HL-60 (cell line): Measurements from ENCODE around the gene MDC1.

ENCODE experiments used
- DNase-seq, 2 experiments: peaks; one replicate each; pipeline ENCODE4 v3.0.0-alpha.2; 2010 to 2020; ENCODE audit warnings: low read depth in 1 of 2, low spot score in 1 of 2
- H3K27ac ChIP-seq: fragments of 250-450 bp; sonication (Bioruptor Pico); replicated peaks from 2 replicates; pipeline ENCODE4 v1.5.1; 2020; ENCODE audit warnings: mild to moderate bottlenecking, moderate library complexity
- H3K27me3 ChIP-seq: fragments of 250-450 bp; sonication (Bioruptor Pico); 2 replicates; pipeline ENCODE4 v1.5.1; 2021; ENCODE audit warnings: mild to moderate bottlenecking, moderate library complexity; ENCODE audit not compliant: insufficient read depth, poor library complexity, severe bottlenecking
- H3K4me3 ChIP-seq: replicated peaks from 2 replicates; pipeline ENCODE4 v1.5.1; 2011; ENCODE audit warnings: mild to moderate bottlenecking, control low read depth, low read length; ENCODE audit not compliant: insufficient read depth
- GABPA ChIP-seq: IDR thresholded peaks from 2 replicates; pipeline ENCODE4 v1.6.1; 2012; ENCODE audit warnings: low read depth
- POLR2AphosphoS5 ChIP-seq: IDR thresholded peaks from 2 replicates; pipeline ENCODE4 v1.6.1; 2012; ENCODE audit warnings: low read depth
- SPI1 ChIP-seq: IDR thresholded peaks from 2 replicates; pipeline ENCODE4 v1.6.1; 2012; ENCODE audit warnings: low read depth, mild to moderate bottlenecking, borderline replicate concordance
- TF ChIP-seq, protein P1 (sequence below): IDR thresholded peaks from one replicate; pipeline ENCODE4 v1.5.1; 2011; ENCODE audit warnings: low read length, control low read depth, inconsistent platforms; ENCODE audit not compliant: insufficient read depth
- TF ChIP-seq, protein P2 (sequence below): IDR thresholded peaks from 2 replicates; pipeline ENCODE4 v1.6.1; 2012; ENCODE audit warnings: low read depth; ENCODE audit not compliant: insufficient replicate concordance

The MDC1 gene

DNA sequence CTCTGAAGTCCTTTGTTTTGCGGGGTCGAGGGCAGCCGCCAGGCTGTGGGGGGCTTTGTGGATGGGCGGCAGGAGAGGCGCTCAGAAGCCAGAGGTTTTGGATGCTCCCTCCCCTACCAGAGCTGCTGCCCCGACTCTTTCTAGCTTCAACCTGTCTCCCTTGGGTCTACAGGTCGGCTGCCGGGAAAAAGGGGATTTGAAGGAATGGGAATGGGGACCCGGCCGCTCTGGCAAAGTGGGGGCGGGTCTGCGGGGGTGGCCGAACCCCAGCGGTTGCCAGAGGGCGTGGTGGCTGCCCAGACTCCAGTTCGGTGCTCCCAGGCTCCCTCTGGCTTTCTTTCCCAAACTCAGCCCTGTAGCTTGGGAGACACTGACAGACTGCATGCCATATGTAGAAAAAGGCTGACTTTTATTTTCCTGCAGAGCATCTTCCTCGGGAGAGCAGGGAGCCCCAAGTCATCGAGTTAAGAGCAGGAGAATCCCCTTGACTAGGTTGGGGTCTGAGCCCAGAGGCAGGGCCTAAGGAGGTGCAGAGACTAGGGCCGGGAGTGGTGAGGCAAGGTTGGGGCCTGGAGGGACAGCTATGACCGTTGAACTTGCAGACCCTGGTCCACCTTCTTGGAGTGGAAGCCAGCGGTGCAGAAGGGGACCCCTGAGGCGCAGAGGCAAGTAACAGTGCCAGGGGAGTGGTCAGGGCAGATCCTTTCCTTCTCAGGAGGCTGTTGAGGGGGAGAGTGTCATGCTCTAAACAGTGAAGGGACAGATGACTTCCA, 29.2 kb downstream of the MDC1 start:
- peak overlapping the region; percentile 94 for H3K27ac ChIP-seq
- no peaks in the 10 kb centered on the region for H3K27me3 ChIP-seq
- DNase-seq = no peak
- TF ChIP-seq GABPA (no peak), SPI1 (no peak), POLR2AphosphoS5 (no peak)
- TF ChIP-seq, protein P1, sequence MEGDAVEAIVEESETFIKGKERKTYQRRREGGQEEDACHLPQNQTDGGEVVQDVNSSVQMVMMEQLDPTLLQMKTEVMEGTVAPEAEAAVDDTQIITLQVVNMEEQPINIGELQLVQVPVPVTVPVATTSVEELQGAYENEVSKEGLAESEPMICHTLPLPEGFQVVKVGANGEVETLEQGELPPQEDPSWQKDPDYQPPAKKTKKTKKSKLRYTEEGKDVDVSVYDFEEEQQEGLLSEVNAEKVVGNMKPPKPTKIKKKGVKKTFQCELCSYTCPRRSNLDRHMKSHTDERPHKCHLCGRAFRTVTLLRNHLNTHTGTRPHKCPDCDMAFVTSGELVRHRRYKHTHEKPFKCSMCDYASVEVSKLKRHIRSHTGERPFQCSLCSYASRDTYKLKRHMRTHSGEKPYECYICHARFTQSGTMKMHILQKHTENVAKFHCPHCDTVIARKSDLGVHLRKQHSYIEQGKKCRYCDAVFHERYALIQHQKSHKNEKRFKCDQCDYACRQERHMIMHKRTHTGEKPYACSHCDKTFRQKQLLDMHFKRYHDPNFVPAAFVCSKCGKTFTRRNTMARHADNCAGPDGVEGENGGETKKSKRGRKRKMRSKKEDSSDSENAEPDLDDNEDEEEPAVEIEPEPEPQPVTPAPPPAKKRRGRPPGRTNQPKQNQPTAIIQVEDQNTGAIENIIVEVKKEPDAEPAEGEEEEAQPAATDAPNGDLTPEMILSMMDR = no peak
- TF ChIP-seq, protein P2, sequence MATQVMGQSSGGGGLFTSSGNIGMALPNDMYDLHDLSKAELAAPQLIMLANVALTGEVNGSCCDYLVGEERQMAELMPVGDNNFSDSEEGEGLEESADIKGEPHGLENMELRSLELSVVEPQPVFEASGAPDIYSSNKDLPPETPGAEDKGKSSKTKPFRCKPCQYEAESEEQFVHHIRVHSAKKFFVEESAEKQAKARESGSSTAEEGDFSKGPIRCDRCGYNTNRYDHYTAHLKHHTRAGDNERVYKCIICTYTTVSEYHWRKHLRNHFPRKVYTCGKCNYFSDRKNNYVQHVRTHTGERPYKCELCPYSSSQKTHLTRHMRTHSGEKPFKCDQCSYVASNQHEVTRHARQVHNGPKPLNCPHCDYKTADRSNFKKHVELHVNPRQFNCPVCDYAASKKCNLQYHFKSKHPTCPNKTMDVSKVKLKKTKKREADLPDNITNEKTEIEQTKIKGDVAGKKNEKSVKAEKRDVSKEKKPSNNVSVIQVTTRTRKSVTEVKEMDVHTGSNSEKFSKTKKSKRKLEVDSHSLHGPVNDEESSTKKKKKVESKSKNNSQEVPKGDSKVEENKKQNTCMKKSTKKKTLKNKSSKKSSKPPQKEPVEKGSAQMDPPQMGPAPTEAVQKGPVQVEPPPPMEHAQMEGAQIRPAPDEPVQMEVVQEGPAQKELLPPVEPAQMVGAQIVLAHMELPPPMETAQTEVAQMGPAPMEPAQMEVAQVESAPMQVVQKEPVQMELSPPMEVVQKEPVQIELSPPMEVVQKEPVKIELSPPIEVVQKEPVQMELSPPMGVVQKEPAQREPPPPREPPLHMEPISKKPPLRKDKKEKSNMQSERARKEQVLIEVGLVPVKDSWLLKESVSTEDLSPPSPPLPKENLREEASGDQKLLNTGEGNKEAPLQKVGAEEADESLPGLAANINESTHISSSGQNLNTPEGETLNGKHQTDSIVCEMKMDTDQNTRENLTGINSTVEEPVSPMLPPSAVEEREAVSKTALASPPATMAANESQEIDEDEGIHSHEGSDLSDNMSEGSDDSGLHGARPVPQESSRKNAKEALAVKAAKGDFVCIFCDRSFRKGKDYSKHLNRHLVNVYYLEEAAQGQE = no peak
- H3K4me3 ChIP-seq = peak overlapping the region; percentile 60

DNA sequence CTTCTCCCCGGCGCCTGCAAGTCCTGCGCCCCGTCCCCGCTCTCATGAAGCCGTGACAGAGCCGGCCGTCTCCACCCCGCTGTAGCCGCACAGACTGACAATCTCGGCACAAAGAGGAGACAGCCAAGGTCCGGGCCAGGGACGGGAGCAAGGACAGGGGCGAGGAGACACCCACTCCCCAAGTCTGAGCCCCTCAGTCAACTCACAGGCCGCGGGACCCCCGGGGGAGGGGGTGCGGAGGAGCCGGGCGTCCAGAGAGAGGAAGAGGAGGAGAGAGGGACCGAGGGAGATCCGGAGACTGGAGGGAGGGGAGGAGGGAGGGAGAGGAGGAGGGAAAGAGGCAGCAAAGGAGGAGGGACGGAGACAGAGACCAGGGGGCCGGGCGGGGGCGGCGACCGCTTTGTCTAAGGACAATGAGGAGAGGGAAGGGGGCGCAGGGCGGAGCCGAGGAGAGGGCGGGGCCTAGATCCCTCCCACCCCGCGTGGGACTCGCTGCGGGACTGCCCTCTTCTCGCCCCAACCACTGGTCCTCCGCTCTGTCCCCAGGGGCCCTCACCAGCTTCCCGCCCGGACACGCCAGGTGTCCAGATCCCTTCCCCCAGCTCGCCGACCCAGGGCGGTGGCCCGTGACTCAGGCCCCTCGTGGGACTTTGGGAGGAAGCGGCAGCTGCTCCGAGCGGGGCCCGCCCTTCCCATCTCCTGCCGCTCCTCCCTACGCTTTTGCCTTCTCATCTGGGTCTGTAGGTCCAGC, 30.0 kb downstream of the MDC1 start:
- H3K27me3 ChIP-seq = no peaks in the 10 kb centered on the region
- DNase-seq = peak; percentile 85 to 99
- TF ChIP-seq POLR2AphosphoS5 = peak; percentile 47; the same call in 1 of the 2 replicates
- TF ChIP-seq, protein P2 = no peak
- peak; percentile 51; the same call in 1 of the 2 replicates for TF ChIP-seq SPI1
- peak overlapping the region; percentile 94 for H3K27ac ChIP-seq
- H3K4me3 ChIP-seq = peak overlapping the region; percentile 60

DNA sequence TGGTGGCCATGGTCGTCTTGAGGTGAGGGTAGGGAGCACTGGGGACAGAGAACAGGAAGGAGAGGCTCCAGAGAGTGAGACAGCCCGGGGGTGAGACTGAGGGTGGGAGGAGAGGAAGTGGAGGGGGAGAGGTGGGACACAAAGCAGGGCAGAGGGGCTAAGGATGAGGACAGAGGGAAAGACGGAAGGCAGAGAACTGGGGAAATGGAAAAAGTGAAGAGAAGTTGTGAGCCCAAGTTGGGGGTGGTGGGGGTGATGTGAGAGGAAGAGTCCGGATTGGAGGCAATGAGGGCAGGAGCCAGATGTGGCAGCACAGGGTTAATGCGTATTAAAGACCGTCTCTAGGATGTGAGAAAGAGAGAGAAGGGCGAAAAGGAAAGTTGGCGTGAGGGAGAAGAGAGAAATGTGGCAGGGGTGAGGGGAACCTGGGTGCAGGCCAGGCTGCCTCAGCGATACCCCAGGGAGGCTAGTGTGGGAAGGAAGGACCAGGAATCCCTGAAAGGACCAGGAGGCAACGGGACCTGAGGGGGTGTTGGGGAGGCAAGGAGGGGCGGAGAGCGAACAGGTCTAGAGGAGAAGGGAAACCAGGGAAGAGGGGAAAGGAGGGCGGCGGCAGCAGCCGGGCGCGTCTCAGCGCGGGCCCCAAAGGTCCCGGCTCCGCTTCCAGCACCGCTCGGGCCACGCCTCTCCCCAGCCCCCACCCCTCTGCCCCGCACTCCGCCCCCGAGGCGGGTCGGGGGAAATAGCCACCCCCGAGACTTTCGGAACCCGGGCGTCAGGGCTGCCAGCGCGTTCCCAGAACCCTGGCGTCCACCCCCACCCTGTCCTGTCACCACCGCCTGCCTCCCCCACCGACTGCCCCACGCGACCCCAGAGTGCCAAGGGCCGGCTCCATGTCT, 30.8 kb downstream of the MDC1 start, which contains the start of gene PPP1R18:
Gene PPP1R18, minus strand, starts transcription at position 637 of the 899 bp plus-strand sequence. Its CDS starts 627 bp downstream, at position 10.
- Histone ChIP-seq H3K27me3 (no peaks in the 10 kb centered on the region), H3K4me3 (peak within 1 kb of the TSS; percentile 60), H3K27ac (peak within 1 kb of the TSS; percentile 94)
- TF ChIP-seq, protein P2 = no peak
- TF ChIP-seq SPI1 (peak; percentile 61; the same call in 1 of the 2 replicates), GABPA (no peak)
- DNase-seq = peak; percentile 53 to 81
